ENCODE data around the gene RHNO1.

GRCh38 chr12:2890388-2891239 lies 13.6 kb downstream of the RHNO1 start, which contains the start of gene TULP3:
- no peak for TF ChIP-seq RAD21 (conservative IDR thresholded peaks at IDR 0.05)
- TF ChIP-seq, protein P1, sequence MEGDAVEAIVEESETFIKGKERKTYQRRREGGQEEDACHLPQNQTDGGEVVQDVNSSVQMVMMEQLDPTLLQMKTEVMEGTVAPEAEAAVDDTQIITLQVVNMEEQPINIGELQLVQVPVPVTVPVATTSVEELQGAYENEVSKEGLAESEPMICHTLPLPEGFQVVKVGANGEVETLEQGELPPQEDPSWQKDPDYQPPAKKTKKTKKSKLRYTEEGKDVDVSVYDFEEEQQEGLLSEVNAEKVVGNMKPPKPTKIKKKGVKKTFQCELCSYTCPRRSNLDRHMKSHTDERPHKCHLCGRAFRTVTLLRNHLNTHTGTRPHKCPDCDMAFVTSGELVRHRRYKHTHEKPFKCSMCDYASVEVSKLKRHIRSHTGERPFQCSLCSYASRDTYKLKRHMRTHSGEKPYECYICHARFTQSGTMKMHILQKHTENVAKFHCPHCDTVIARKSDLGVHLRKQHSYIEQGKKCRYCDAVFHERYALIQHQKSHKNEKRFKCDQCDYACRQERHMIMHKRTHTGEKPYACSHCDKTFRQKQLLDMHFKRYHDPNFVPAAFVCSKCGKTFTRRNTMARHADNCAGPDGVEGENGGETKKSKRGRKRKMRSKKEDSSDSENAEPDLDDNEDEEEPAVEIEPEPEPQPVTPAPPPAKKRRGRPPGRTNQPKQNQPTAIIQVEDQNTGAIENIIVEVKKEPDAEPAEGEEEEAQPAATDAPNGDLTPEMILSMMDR (IDR thresholded peaks at IDR 0.05; ENCODE audit: poor library complexity, severe bottlenecking): peak; percentile 52
